DND-41 (cell line): Measurements from ENCODE around the gene SIRT5.

Experiments
- ATAC-seq: fragments of 200-7000 bp; cut with Tn5 transposase; 3 replicates; pipeline ENCODE4 v1.9.1; 2021; ENCODE audit warnings: low read depth; ENCODE audit not compliant: insufficient read depth
- DNase-seq: peaks from one replicate; pipeline ENCODE4 v3.0.0-alpha.2; 2020
- H2AFZ ChIP-seq: 2 replicates; pipeline ENCODE4 v1.6.0; 2012; ENCODE audit warnings: low read depth, low read length
- H3K27ac ChIP-seq: 2 replicates; pipeline ENCODE4 v1.5.1; 2012; ENCODE audit warnings: low read length, inconsistent platforms
- H3K27me3 ChIP-seq: fragments of 200-600 bp; sonication (generic); 2 replicates; pipeline ENCODE4 v1.6.0; 2012; ENCODE audit warnings: low read length, mild to moderate bottlenecking, inconsistent platforms; ENCODE audit not compliant: insufficient read depth, poor library complexity
- H3K36me3 ChIP-seq: 2 replicates; pipeline ENCODE4 v1.5.1; 2012; ENCODE audit warnings: low read length, inconsistent platforms; ENCODE audit not compliant: insufficient read depth
- H3K4me1 ChIP-seq: 2 replicates; pipeline ENCODE4 v1.5.1; 2012; ENCODE audit warnings: mild to moderate bottlenecking, low read length; ENCODE audit not compliant: insufficient read depth
- H3K4me2 ChIP-seq: 2 replicates; pipeline ENCODE4 v1.6.0; 2012; ENCODE audit warnings: mild to moderate bottlenecking, moderate library complexity, low read length, inconsistent platforms; ENCODE audit not compliant: insufficient read depth
- H3K4me3 ChIP-seq, 2 experiments: fragments of 200-600 bp in 1 of 2; shearing (Covaris generic) in 1 of 2; 2 replicates each; pipeline ENCODE4 v1.5.1; 2012 to 2016; ENCODE audit warnings: inconsistent platforms in 2 of 2, low read length in 2 of 2, mild to moderate bottlenecking in 2 of 2, low read depth in 1 of 2, moderate library complexity in 1 of 2
- H3K79me2 ChIP-seq: 2 replicates; pipeline ENCODE4 v1.6.0; 2012; ENCODE audit warnings: low read length, inconsistent platforms; ENCODE audit not compliant: insufficient read depth
- H3K9ac ChIP-seq: 2 replicates; pipeline ENCODE4 v1.6.0; 2012; ENCODE audit warnings: low read depth, mild to moderate bottlenecking, inconsistent platforms, low read length, moderate library complexity
- H3K9me3 ChIP-seq: 2 replicates; pipeline ENCODE4 v1.5.1; 2012; ENCODE audit warnings: low read length, moderate library complexity, mild to moderate bottlenecking, inconsistent platforms; ENCODE audit not compliant: insufficient read depth, severe bottlenecking
- H4K20me1 ChIP-seq: 2 replicates; pipeline ENCODE4 v1.6.0; 2012; ENCODE audit warnings: low read length; ENCODE audit not compliant: insufficient read depth
- EZH2 ChIP-seq: IDR thresholded peaks from 3 replicates; pipeline ENCODE4 v1.6.1; 2012; ENCODE audit warnings: borderline replicate concordance, low read depth, mild to moderate bottlenecking, moderate library complexity, low read length, inconsistent platforms; ENCODE audit not compliant: severe bottlenecking
- TF ChIP-seq, protein P1 (sequence below): IDR thresholded peaks from 2 replicates; pipeline ENCODE4 v1.5.1; 2012; ENCODE audit warnings: borderline replicate concordance, low read length, moderate library complexity, mild to moderate bottlenecking; ENCODE audit not compliant: poor library complexity, severe bottlenecking; ENCODE audit errors: extremely low read depth

Gene SIRT5

DNA sequence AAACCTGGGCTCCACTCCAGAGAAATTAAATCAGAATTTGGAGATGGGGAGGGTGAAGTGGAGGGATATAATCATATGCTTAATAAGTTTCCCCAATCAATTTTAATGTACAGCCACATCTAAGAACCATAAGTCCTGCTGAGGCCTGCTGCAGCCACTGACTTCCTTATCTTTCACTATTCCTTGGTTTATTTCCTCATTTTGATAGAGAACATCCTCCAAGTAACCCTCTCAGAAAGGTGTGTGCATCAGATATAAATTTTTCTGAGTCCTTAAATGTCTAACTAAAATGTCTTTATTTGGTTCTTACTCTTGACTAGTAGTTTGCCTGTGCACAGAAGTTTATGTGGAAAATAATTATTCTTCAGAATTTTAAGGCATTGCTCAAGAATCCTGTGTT lies 23.7 kb upstream of the SIRT5 start:
- Histone ChIP-seq H2AFZ (no peak overlapping the region), H4K20me1 (no peaks in the 10 kb centered on the region), H3K4me2 (no peak overlapping the region), H3K79me2 (no peaks in the 10 kb centered on the region), H3K4me1 (no peaks in the 10 kb centered on the region), H3K36me3 (no peaks in the 10 kb centered on the region), H3K27me3 (peaks cover 14% of the 10 kb centered on the region), H3K9me3 (no peaks in the 10 kb centered on the region), H3K27ac (no peak overlapping the region), H3K9ac (no peak overlapping the region), H3K4me3 (no peak overlapping the region)
- TF ChIP-seq, protein P1, sequence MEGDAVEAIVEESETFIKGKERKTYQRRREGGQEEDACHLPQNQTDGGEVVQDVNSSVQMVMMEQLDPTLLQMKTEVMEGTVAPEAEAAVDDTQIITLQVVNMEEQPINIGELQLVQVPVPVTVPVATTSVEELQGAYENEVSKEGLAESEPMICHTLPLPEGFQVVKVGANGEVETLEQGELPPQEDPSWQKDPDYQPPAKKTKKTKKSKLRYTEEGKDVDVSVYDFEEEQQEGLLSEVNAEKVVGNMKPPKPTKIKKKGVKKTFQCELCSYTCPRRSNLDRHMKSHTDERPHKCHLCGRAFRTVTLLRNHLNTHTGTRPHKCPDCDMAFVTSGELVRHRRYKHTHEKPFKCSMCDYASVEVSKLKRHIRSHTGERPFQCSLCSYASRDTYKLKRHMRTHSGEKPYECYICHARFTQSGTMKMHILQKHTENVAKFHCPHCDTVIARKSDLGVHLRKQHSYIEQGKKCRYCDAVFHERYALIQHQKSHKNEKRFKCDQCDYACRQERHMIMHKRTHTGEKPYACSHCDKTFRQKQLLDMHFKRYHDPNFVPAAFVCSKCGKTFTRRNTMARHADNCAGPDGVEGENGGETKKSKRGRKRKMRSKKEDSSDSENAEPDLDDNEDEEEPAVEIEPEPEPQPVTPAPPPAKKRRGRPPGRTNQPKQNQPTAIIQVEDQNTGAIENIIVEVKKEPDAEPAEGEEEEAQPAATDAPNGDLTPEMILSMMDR: no peak
- no peak for TF ChIP-seq EZH2
- DNase-seq (no peak), ATAC-seq (no peak)

DNA sequence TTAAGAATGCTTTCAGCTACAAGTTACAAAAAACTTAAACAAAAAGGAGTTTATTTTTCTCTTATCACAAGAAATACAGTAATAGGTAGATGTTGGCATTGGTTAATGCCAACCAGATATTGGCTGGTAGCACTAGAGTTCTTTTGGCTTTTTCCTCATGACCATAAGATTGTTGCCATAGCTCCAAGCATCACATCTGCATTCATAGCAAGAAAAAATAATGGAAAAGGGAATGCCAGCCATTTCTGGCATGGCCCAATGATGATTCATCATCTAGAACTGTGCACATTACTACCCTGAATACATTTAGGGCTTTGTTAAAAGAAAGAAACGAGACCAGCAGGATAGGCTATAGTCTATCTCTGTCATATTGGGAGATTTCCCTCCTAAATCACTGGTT lies 20.8 kb upstream of the SIRT5 start:
- H2AFZ ChIP-seq: no peak overlapping the region
- DNase-seq: no peak
- H3K79me2 ChIP-seq: no peaks in the 10 kb centered on the region
- H3K27me3 ChIP-seq: peaks cover 14% of the 10 kb centered on the region
- no peak overlapping the region for H3K4me3 ChIP-seq
- H3K27ac ChIP-seq: no peak overlapping the region
- no peak overlapping the region for H3K9ac ChIP-seq
- H4K20me1 ChIP-seq: no peaks in the 10 kb centered on the region
- no peak for TF ChIP-seq EZH2
- TF ChIP-seq, protein P1: no peak
- H3K9me3 ChIP-seq: no peaks in the 10 kb centered on the region
- no peaks in the 10 kb centered on the region for H3K36me3 ChIP-seq
- H3K4me1 ChIP-seq: no peaks in the 10 kb centered on the region
- H3K4me2 ChIP-seq: no peak overlapping the region
- no peak for ATAC-seq

DNA sequence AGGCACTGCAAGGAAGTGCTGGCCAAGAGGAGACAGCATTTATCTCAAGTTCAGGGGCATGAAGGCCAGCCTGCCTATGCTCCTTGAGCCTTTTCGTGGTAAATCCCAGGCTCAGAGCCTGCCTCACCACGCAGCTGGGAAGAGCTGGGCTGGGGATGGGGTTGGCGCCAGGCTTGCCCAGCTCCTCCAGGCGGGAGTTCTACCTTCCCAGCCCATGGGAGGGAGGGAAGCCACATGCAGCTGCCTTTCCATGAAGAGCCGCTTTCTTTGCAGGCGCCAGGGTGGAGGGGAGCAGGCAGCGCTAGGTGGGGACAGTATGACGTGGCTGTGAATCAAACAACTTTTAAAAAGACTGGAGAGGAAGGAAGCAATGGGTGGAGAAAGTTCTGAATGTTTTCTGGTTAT lies 19.5 kb upstream of the SIRT5 start:
- TF ChIP-seq, protein P1: no peak
- no peak for TF ChIP-seq EZH2
- DNase-seq (no peak), ATAC-seq (no peak)
- H3K36me3 ChIP-seq: no peaks in the 10 kb centered on the region
- no peak overlapping the region for H2AFZ ChIP-seq
- no peaks in the 10 kb centered on the region for H3K4me1 ChIP-seq
- H3K9me3 ChIP-seq: no peaks in the 10 kb centered on the region
- H3K79me2 ChIP-seq: no peaks in the 10 kb centered on the region
- H3K27ac ChIP-seq: no peak overlapping the region
- peaks cover 14% of the 10 kb centered on the region for H3K27me3 ChIP-seq
- no peaks in the 10 kb centered on the region for H4K20me1 ChIP-seq
- H3K4me3 ChIP-seq: no peak overlapping the region
- no peak overlapping the region for H3K9ac ChIP-seq
- no peak overlapping the region for H3K4me2 ChIP-seq

DNA sequence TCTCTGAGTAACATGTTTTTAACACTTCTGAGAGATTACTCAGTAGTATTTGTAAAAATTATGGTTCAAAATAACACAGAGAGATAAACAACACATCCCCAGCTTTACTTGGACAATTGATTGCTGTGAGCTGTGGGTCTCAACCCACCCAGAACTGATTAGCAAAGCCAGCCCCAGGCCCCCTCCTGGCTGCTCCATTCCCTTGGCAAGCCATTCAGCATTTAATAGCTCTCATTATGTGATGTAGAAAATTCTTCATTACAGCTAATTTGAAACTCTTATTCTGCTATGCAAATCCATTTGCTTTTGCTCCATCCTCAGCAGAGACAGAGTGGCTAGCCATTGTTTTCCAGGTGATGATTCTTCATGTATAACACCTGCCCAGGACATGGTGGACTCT lies 16.6 kb upstream of the SIRT5 start:
- no peaks in the 10 kb centered on the region for H3K36me3 ChIP-seq
- H3K4me3 ChIP-seq: no peak overlapping the region
- no peaks in the 10 kb centered on the region for H3K9me3 ChIP-seq
- peaks cover 14% of the 10 kb centered on the region for H3K27me3 ChIP-seq
- H3K27ac ChIP-seq: no peak overlapping the region
- DNase-seq: no peak
- TF ChIP-seq, protein P1: no peak
- no peak for TF ChIP-seq EZH2
- ATAC-seq: no peak
- no peaks in the 10 kb centered on the region for H4K20me1 ChIP-seq
- no peak overlapping the region for H3K4me2 ChIP-seq
- H2AFZ ChIP-seq: no peak overlapping the region
- no peak overlapping the region for H3K9ac ChIP-seq
- H3K4me1 ChIP-seq: no peaks in the 10 kb centered on the region
- no peaks in the 10 kb centered on the region for H3K79me2 ChIP-seq
